CD4-positive, CD25-positive, alpha-beta regulatory T cell (primary cell): ENCODE data around the gene KCNG4. TPM values are rescaled to one million over a fixed set of nuclear protein-coding genes. Genes with fewer than 3 reads are reported as not detected.

Experiments used
- ATAC-seq, 2 donors: fragments of 150-1000 bp; cut with Tn5 transposase; one replicate each; pipeline ENCODE4 v1.10.0; 2021; ENCODE audit warnings: low read depth in 2 of 2, moderate number of reproducible peaks in 2 of 2, moderate library complexity in 1 of 2
- DNase-seq, 3 donors: peaks; one replicate each; pipeline versions ENCODE4 v3.0.0 to v3.0.0-alpha.2; 2012 to 2022; ENCODE audit warnings: mixed read lengths in 1 of 3
- H3K27ac ChIP-seq: one replicate; pipeline ENCODE4 v1.7.0; 2013; ENCODE audit warnings: mild to moderate bottlenecking, low read length; ENCODE audit not compliant: insufficient read depth, poor library complexity, severe bottlenecking
- H3K27me3 ChIP-seq: one replicate; pipeline ENCODE4 v1.7.0; 2013; ENCODE audit warnings: low read length; ENCODE audit not compliant: control insufficient read depth, insufficient read depth
- H3K36me3 ChIP-seq: one replicate; pipeline ENCODE4 v1.7.0; 2013; ENCODE audit warnings: mild to moderate bottlenecking, low read length, moderate library complexity; ENCODE audit not compliant: control insufficient read depth, insufficient read depth
- H3K4me1 ChIP-seq: 2 replicates; pipeline ENCODE4 v1.7.0; 2013; ENCODE audit warnings: mild to moderate bottlenecking, low read length; ENCODE audit not compliant: insufficient read depth, control insufficient read depth, poor library complexity, severe bottlenecking
- H3K4me3 ChIP-seq: one replicate; pipeline ENCODE4 v1.7.0; 2013; ENCODE audit warnings: low read depth, mild to moderate bottlenecking, low read length, moderate library complexity
- H3K9me3 ChIP-seq, 2 experiments: 1 replicate in 1 of 2; 2 replicates in 1 of 2; pipeline ENCODE4 v1.7.0; 2013; ENCODE audit warnings: low read length in 2 of 2, mild to moderate bottlenecking in 1 of 2, moderate library complexity in 1 of 2; ENCODE audit not compliant: control insufficient read depth in 2 of 2
- H3K27ac Mint-ChIP-seq, 3 donors: one replicate each; pipeline ENCODE4 v1.8.0; 2020 to 2022; ENCODE audit warnings: mild to moderate bottlenecking in 3 of 3, mixed read lengths in 3 of 3, moderate library complexity in 2 of 3
- H3K27me3 Mint-ChIP-seq: one replicate; pipeline ENCODE4 v1.8.0; 2022; ENCODE audit warnings: mild to moderate bottlenecking, mixed read lengths
- H3K36me3 Mint-ChIP-seq: one replicate; pipeline ENCODE4 v1.8.0; 2020; ENCODE audit warnings: mixed read lengths
- H3K4me1 Mint-ChIP-seq, 4 donors: one replicate each; pipeline ENCODE4 v1.8.0; 2020 to 2022; ENCODE audit warnings: mixed read lengths in 4 of 4, mild to moderate bottlenecking in 1 of 4
- H3K4me3 Mint-ChIP-seq, 4 donors: one replicate each; pipeline ENCODE4 v1.8.0; 2020 to 2022; ENCODE audit warnings: mild to moderate bottlenecking in 4 of 4, mixed read lengths in 4 of 4, moderate library complexity in 3 of 4
- H3K9me3 Mint-ChIP-seq, 7 donors: one replicate each; pipeline ENCODE4 v1.8.0; 2020 to 2022; ENCODE audit warnings: mixed read lengths in 7 of 7, mild to moderate bottlenecking in 3 of 7, moderate library complexity in 2 of 7
- polyA plus RNA-seq, 4 donors: library from polyadenylated mRNA; unstranded; fragments of 300-500 nt; fragmentation: Illumina TruSeq; gene quantifications; one replicate each; pipeline ENCODE4 v1.2.3, GENCODE V29; 2021
- total RNA-seq: library from RNA; stranded (reverse); gene quantifications from one replicate; pipeline ENCODE4 v1.2.3, GENCODE V29; 2022

Gene KCNG4
- total and polyA plus RNA-seq, 5 donors from 2014 or later = not detected

DNA sequence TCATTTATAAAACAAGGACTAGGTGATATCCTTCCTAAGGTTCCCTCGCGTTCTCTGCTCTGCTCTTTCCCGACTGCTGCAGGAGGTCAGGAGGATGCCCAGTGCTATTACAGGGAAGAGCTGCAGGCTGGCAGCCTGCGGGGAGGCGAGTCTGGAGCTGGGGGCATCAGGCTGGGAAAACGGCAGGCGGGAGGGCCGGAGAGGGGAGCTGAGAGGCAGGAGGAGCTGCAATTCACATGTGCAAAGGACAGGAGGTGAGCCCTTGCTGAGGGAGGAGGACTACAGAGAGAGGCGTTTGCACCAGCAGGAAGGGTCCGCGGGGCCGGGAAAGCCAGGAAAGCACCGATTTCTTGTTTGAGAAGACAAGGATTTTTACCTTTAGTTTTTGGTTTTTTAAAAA, 40.7 kb downstream of the KCNG4 start:
- no peak overlapping the region for H3K4me3 ChIP-seq
- DNase-seq = no peak
- H3K27ac ChIP-seq = no peak overlapping the region
- H3K27me3 ChIP-seq = no peaks in the 10 kb centered on the region
- no peaks in the 10 kb centered on the region for H3K36me3 ChIP-seq
- H3K4me1 Mint-ChIP-seq = peaks cover 0 to 7% (median 3%) of the 10 kb centered on the region in 4 donors
- no peak overlapping the region for H3K4me3 Mint-ChIP-seq
- peaks cover 4% of the 10 kb centered on the region for H3K4me1 ChIP-seq
- H3K27me3 Mint-ChIP-seq = no peaks in the 10 kb centered on the region
- no peaks in the 10 kb centered on the region for H3K9me3 Mint-ChIP-seq
- H3K9me3 ChIP-seq = no peaks in the 10 kb centered on the region
- no peaks in the 10 kb centered on the region for H3K36me3 Mint-ChIP-seq
- ATAC-seq = no peak
- H3K27ac Mint-ChIP-seq = no peak overlapping the region

DNA sequence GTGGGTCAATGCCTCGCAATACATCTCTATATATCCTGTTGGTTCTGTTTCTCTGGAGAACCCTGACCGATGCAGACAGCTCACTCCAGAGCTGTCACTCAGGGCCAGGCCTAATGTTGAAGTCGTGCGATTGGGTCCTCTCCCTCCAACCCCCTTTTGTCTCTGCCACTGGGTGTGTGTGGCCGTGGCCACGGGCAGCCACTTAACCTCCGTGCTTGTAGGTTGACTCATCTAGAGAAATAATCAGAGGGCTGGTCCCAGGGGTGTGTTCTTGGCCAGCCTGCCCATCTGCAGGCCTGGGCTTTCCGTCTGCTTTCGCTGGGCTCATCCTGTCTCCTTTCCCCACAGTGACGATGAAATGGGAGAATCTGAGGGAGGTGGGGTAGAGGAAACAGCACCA, 41.4 kb downstream of the KCNG4 start:
- ATAC-seq (no peak), DNase-seq (no peak)
- H3K36me3 ChIP-seq = no peaks in the 10 kb centered on the region
- Mint-ChIP-seq H3K36me3 (no peaks in the 10 kb centered on the region), H3K4me3 (no peak overlapping the region), H3K27me3 (no peaks in the 10 kb centered on the region), H3K27ac (no peak overlapping the region), H3K9me3 (no peaks in the 10 kb centered on the region), H3K4me1 (peaks cover 0 to 14% (median 6%) of the 10 kb centered on the region in 4 donors)
- H3K9me3 ChIP-seq = no peaks in the 10 kb centered on the region
- no peak overlapping the region for H3K27ac ChIP-seq
- peaks cover 11% of the 10 kb centered on the region for H3K4me1 ChIP-seq
- no peak overlapping the region for H3K4me3 ChIP-seq
- no peaks in the 10 kb centered on the region for H3K27me3 ChIP-seq

DNA sequence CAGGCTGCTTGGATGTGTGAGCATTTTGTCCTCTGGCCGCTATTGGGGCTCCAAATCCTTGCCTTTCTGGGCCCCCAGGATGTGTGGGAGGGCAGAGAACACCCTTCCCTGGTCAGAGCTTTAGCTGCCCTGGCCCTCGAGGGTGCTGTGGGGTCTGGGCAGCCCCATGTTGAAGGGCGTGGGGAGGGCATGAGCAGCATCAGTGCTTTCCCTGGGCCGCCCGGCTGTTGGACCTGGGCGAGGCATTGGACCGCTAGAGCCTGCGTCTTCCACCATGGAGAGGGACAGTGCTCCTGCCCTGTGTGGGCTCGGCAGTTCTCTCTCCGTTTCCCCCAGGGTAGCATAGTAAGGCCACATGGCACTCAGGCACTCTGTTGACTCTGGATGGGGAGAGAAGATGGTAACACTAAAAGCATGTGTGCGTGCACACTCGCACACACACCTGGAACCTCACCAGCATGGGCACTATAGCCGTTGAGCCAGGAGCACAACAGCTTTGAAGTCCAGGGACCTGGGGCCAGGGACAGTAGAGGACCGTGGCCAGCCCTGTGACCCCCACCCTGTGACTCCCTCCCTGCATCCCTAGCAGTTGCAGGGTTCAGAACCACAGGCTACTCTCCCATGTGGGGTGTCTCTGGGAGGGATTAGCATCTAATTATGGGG, 42.2 kb downstream of the KCNG4 start:
- H3K9me3 ChIP-seq = no peaks in the 10 kb centered on the region
- peaks cover 11% of the 10 kb centered on the region for H3K4me1 ChIP-seq
- ATAC-seq (no peak), DNase-seq (no peak)
- H3K27me3 ChIP-seq = no peaks in the 10 kb centered on the region
- no peaks in the 10 kb centered on the region for H3K36me3 Mint-ChIP-seq
- no peaks in the 10 kb centered on the region for H3K9me3 Mint-ChIP-seq
- no peaks in the 10 kb centered on the region for H3K36me3 ChIP-seq
- H3K27ac ChIP-seq = no peak overlapping the region
- peaks cover 5 to 21% (median 6%) of the 10 kb centered on the region in 4 donors for H3K4me1 Mint-ChIP-seq
- peak overlapping the region in 1 of 4 donors; percentile 29 for H3K4me3 Mint-ChIP-seq
- no peaks in the 10 kb centered on the region for H3K27me3 Mint-ChIP-seq
- no peak overlapping the region for H3K27ac Mint-ChIP-seq
- no peak overlapping the region for H3K4me3 ChIP-seq

DNA sequence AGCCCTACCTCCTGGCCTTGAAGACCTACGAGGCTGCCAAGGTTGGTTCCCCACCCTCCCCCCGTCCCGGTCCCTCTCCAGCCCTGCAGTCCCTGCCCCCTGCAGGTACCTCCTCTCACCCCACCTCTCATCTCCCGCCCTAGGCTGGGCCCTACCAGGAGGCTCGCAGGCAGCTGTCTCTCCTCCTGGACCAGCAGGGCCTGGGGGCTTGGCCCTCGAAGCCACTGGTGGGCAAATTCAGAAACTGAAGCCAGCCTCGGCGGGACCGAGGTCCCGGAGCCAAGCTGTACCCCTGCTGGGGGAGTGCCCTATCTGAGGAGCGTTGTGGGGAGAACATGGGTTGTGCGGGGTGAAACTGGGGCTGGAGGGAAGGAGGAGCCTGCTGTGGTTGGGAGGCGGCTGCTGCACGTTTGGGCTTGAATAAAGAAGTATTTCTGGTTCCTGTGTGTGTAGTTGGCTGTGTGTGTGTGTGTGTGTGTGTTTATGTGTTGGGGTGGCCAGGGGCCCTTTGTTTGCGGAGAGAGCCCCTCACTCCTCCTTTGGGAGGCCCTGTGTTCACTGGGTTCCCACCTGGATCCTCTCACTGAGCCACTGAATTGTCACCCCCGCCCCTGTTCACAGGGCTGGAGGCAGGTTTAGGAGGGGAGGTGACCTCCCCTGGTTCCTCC, 43.0 kb downstream of the KCNG4 start:
- Histone ChIP-seq H3K36me3 (no peaks in the 10 kb centered on the region), H3K4me3 (no peak overlapping the region), H3K4me1 (peaks cover 11% of the 10 kb centered on the region), H3K9me3 (no peaks in the 10 kb centered on the region), H3K27me3 (no peaks in the 10 kb centered on the region), H3K27ac (no peak overlapping the region)
- no peak overlapping the region for H3K27ac Mint-ChIP-seq
- no peaks in the 10 kb centered on the region for H3K9me3 Mint-ChIP-seq
- no peak overlapping the region for H3K4me3 Mint-ChIP-seq
- ATAC-seq (no peak), DNase-seq (no peak)
- H3K36me3 Mint-ChIP-seq = no peaks in the 10 kb centered on the region
- no peaks in the 10 kb centered on the region for H3K27me3 Mint-ChIP-seq
- peaks cover 5 to 21% (median 6%) of the 10 kb centered on the region in 4 donors for H3K4me1 Mint-ChIP-seq

DNA sequence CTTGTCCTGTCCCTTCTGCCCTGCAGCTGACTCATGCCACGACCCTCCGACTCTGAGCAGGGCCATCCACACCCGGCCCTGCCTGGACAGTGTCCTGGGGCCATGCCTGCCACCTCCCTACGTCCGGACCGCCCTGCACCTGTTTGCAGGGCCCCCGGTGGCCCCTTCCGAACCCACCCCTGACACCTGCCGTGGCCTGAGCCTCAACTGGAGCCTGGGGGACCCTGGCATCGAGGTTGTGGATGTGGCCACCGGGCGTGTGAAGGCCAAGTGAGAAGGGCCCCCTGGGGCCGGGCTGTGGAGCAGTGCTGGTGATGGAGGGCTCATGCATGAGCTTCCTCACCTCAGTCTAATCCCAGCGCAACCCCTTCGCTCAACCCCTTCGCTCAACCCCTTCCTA, 43.7 kb downstream of the KCNG4 start:
- Mint-ChIP-seq H3K27me3 (no peaks in the 10 kb centered on the region), H3K9me3 (no peaks in the 10 kb centered on the region), H3K4me3 (no peak overlapping the region), H3K4me1 (peaks cover 5 to 21% (median 6%) of the 10 kb centered on the region in 4 donors), H3K27ac (no peak overlapping the region), H3K36me3 (no peaks in the 10 kb centered on the region)
- H3K36me3 ChIP-seq = no peaks in the 10 kb centered on the region
- H3K4me3 ChIP-seq = no peak overlapping the region
- DNase-seq (no peak), ATAC-seq (no peak)
- H3K9me3 ChIP-seq = no peaks in the 10 kb centered on the region
- H3K27ac ChIP-seq = no peak overlapping the region
- peaks cover 11% of the 10 kb centered on the region for H3K4me1 ChIP-seq
- H3K27me3 ChIP-seq = no peaks in the 10 kb centered on the region

DNA sequence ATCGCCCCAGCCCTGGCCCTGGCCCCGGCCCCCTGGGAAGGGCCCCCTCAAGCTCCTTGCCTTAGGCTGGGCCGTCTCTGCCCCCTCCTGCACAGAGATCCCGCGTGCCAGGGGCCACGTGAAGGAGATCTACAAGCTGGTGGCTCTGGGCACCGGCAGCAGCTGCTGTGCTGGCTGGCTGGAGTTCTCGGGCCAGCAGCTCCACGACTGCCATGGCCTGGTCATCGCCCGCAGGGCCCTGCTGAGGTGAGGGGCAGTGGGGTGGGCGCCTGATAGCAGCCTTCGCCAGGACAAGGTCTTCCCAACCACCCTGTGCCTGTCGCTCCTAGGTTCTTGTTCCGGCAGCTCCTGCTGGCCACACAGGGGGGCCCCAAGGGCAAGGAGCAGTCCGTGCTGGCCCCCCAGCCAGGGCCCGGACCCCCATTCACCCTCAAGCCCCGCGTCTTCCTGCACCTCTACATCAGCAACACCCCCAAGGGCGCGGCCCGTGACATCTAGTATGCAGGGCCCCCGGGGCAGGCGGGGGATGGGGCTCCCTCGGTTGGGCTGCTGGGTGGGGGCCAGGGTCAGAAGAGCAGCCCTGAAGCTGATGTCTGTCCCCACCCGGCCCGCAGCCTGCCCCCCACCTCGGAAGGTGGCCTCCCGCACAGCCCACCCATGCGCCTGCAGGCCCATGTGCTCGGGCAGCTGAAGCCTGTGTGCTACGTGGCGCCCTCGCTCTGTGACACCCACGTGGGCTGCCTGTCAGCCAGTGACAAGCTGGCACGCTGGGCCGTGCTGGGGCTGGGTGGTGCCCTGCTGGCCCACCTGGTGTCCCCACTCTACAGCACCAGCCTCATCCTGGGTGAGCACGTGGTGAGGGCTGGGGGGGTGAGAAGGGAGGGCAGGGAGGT, 44.4 kb downstream of the KCNG4 start:
- Mint-ChIP-seq H3K9me3 (no peaks in the 10 kb centered on the region), H3K27ac (no peak overlapping the region), H3K27me3 (no peaks in the 10 kb centered on the region), H3K4me1 (peaks cover 5 to 21% (median 6%) of the 10 kb centered on the region in 4 donors), H3K4me3 (no peak overlapping the region), H3K36me3 (no peaks in the 10 kb centered on the region)
- no peaks in the 10 kb centered on the region for H3K9me3 ChIP-seq
- DNase-seq = no peak
- no peaks in the 10 kb centered on the region for H3K36me3 ChIP-seq
- no peaks in the 10 kb centered on the region for H3K27me3 ChIP-seq
- ATAC-seq = no peak
- no peak overlapping the region for H3K4me3 ChIP-seq
- H3K4me1 ChIP-seq = peaks cover 11% of the 10 kb centered on the region
- no peak overlapping the region for H3K27ac ChIP-seq

DNA sequence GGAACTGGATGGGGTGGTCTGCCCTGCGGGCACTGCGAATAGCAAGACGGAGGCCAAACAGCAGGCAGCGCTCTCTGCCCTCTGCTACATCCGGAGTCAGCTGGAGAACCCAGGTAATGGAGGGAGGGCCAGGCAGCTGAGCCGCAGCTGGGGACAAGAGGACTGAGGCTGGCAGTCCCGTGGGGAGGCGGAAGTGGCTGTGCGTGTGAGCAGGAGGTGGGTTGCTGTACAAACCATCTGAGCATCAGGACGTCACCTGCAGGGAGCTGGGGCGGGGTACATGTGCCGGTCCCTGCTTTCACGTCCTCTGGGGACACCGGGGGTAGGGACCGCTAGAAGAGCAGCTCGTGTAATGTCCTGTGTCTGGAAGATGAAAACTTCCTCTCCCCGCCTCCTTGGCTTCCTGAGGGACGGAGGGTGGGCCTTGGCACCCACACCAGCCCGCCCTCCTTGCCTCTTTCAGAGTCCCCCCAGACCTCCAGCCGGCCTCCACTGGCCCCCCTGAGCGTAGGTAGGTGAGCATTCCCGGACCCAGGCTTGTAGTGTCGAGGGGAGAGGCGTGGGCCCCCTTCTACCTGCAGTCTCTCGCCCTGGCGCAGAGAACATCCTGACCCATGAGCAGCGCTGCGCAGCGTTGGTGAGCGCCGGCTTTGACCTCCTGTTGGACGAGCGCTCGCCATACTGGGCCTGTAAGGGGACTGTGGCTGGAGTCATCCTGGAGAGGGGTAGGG, 45.2 kb downstream of the KCNG4 start:
- H3K4me1 ChIP-seq = peaks cover 11% of the 10 kb centered on the region
- no peaks in the 10 kb centered on the region for H3K36me3 ChIP-seq
- H3K4me3 ChIP-seq = no peak overlapping the region
- DNase-seq (peak in 2 of 3 donors; percentile 40 to 83), ATAC-seq (peak; percentile 80 to 84)
- no peaks in the 10 kb centered on the region for H3K27me3 Mint-ChIP-seq
- no peaks in the 10 kb centered on the region for H3K9me3 Mint-ChIP-seq
- H3K27ac ChIP-seq = no peak overlapping the region
- peak overlapping the region in 3 of 4 donors; percentile 72 to 83 (median 79) for H3K4me3 Mint-ChIP-seq
- no peaks in the 10 kb centered on the region for H3K9me3 ChIP-seq
- no peaks in the 10 kb centered on the region for H3K36me3 Mint-ChIP-seq
- no peaks in the 10 kb centered on the region for H3K27me3 ChIP-seq
- H3K27ac Mint-ChIP-seq = peak overlapping the region; percentile 57 to 93 (median 87)
- H3K4me1 Mint-ChIP-seq = peaks cover 5 to 21% (median 6%) of the 10 kb centered on the region in 4 donors
